Measurements from ENCODE around the gene ZNF774. TPM values are rescaled to one million over a fixed set of nuclear protein-coding genes. Genes with fewer than 3 reads are reported as not detected.

The ZNF774 gene
- polyA plus RNA-seq, 4 donors, result 0.89 to 6.7 (median 1.7) TPM

GRCh38 chr15:90400005-90400758 is 48.1 kb downstream of the ZNF774 start:
- DNase-seq, result no peak
- Histone ChIP-seq H3K4me1 (ENCODE audit: control insufficient read depth in 3 of 3, insufficient read depth in 2 of 3, low read depth in 1 of 3, low read length in 2 of 3) (peaks cover 9 to 27% (median 14%) of the 10 kb centered on the region in 3 donors), H3K27ac (ENCODE audit: low read depth in 1 of 3, low read length in 2 of 3) (peak overlapping the region; percentile 86 to 100 (median 92)), H3K9me3 (ENCODE audit: control insufficient read depth in 2 of 2, insufficient read depth in 1 of 2, low read depth in 1 of 2, low read length in 1 of 2) (no peaks in the 10 kb centered on the region), H3K36me3 (ENCODE audit: control insufficient read depth in 3 of 3, insufficient read depth in 2 of 3, low read depth in 1 of 3, low read length in 3 of 3) (no peaks in the 10 kb centered on the region), H3K4me3 (ENCODE audit: low read depth in 1 of 3, low read length in 3 of 3) (peak overlapping the region in 1 of 3 donors; percentile 26), H3K27me3 (ENCODE audit: control insufficient read depth in 3 of 3, insufficient read depth in 3 of 3, low read length in 3 of 3) (no peaks in the 10 kb centered on the region)
- no peak for FAIRE-seq
- 49 to 55% (median 54%) methylated on average over 7 of the region's 7 CpGs for WGBS, 3 donors

- no peak for FAIRE-seq
Observed at GRCh38 chr15:90400759-90401314, 48.8 kb downstream of the ZNF774 start.

GRCh38 chr15:90401495-90401894 is 49.4 kb downstream of the ZNF774 start:
- H3K4me3 ChIP-seq (ENCODE audit: low read depth in 1 of 3, low read length in 3 of 3), result no peak overlapping the region
- peak; percentile 39 to 71 for DNase-seq
- no peaks in the 10 kb centered on the region for H3K9me3 ChIP-seq (ENCODE audit: control insufficient read depth in 2 of 2, insufficient read depth in 1 of 2, low read depth in 1 of 2, low read length in 1 of 2)
- H3K27ac ChIP-seq (ENCODE audit: low read depth in 1 of 3, low read length in 2 of 3), result peak overlapping the region; percentile 64 to 86 (median 84)
- no peak for FAIRE-seq
- peaks cover 9 to 18% (median 14%) of the 10 kb centered on the region in 3 donors for H3K4me1 ChIP-seq (ENCODE audit: control insufficient read depth in 3 of 3, insufficient read depth in 2 of 3, low read depth in 1 of 3, low read length in 2 of 3)
- H3K27me3 ChIP-seq (ENCODE audit: control insufficient read depth in 3 of 3, insufficient read depth in 3 of 3, low read length in 3 of 3), result no peaks in the 10 kb centered on the region
- H3K36me3 ChIP-seq (ENCODE audit: control insufficient read depth in 3 of 3, insufficient read depth in 2 of 3, low read depth in 1 of 3, low read length in 3 of 3), result no peaks in the 10 kb centered on the region
- 5 to 15% (median 13%) methylated on average over 1 of the region's 1 CpG for WGBS, 3 donors

More at GRCh38 chr15:90400759-90401314, 48.8 kb downstream of the ZNF774 start:
- Histone ChIP-seq H3K4me3 (ENCODE audit: low read depth in 1 of 3, low read length in 3 of 3) (peak overlapping the region in 1 of 3 donors; percentile 26), H3K27me3 (ENCODE audit: control insufficient read depth in 3 of 3, insufficient read depth in 3 of 3, low read length in 3 of 3) (no peaks in the 10 kb centered on the region), H3K27ac (ENCODE audit: low read depth in 1 of 3, low read length in 2 of 3) (peak overlapping the region; percentile 86 to 100 (median 92)), H3K9me3 (ENCODE audit: control insufficient read depth in 2 of 2, insufficient read depth in 1 of 2, low read depth in 1 of 2, low read length in 1 of 2) (no peaks in the 10 kb centered on the region), H3K4me1 (ENCODE audit: control insufficient read depth in 3 of 3, insufficient read depth in 2 of 3, low read depth in 1 of 3, low read length in 2 of 3) (peaks cover 9 to 22% (median 14%) of the 10 kb centered on the region in 3 donors), H3K36me3 (ENCODE audit: control insufficient read depth in 3 of 3, insufficient read depth in 2 of 3, low read depth in 1 of 3, low read length in 3 of 3) (no peaks in the 10 kb centered on the region)
- peak; percentile 91 to 93 for DNase-seq
- 6 to 9% (median 7%) methylated on average over 7 of the region's 7 CpGs for WGBS, 3 donors

GRCh38 chr15:90402223-90402622 is 50.1 kb downstream of the ZNF774 start:
- Histone ChIP-seq H3K27ac (ENCODE audit: low read depth in 1 of 3, low read length in 2 of 3) (peak overlapping the region; percentile 48 to 86 (median 79)), H3K27me3 (ENCODE audit: control insufficient read depth in 3 of 3, insufficient read depth in 3 of 3, low read length in 3 of 3) (no peaks in the 10 kb centered on the region), H3K4me3 (ENCODE audit: low read depth in 1 of 3, low read length in 3 of 3) (no peak overlapping the region), H3K4me1 (ENCODE audit: control insufficient read depth in 3 of 3, insufficient read depth in 2 of 3, low read depth in 1 of 3, low read length in 2 of 3) (peaks cover 9 to 22% (median 14%) of the 10 kb centered on the region in 3 donors), H3K36me3 (ENCODE audit: control insufficient read depth in 3 of 3, insufficient read depth in 2 of 3, low read depth in 1 of 3, low read length in 3 of 3) (no peaks in the 10 kb centered on the region), H3K9me3 (ENCODE audit: control insufficient read depth in 2 of 2, insufficient read depth in 1 of 2, low read depth in 1 of 2, low read length in 1 of 2) (no peaks in the 10 kb centered on the region)
- no peak for FAIRE-seq
- DNase-seq, result peak in 1 of 2 donors; percentile 31

- Histone ChIP-seq H3K9me3 (ENCODE audit: control insufficient read depth in 2 of 2, insufficient read depth in 1 of 2, low read depth in 1 of 2, low read length in 1 of 2) (no peaks in the 10 kb centered on the region), H3K4me3 (ENCODE audit: low read depth in 1 of 3, low read length in 3 of 3) (no peak overlapping the region), H3K27me3 (ENCODE audit: control insufficient read depth in 3 of 3, insufficient read depth in 3 of 3, low read length in 3 of 3) (no peaks in the 10 kb centered on the region), H3K36me3 (ENCODE audit: control insufficient read depth in 3 of 3, insufficient read depth in 2 of 3, low read depth in 1 of 3, low read length in 3 of 3) (no peaks in the 10 kb centered on the region), H3K4me1 (ENCODE audit: control insufficient read depth in 3 of 3, insufficient read depth in 2 of 3, low read depth in 1 of 3, low read length in 2 of 3) (peaks cover 9 to 24% (median 14%) of the 10 kb centered on the region in 3 donors), H3K27ac (ENCODE audit: low read depth in 1 of 3, low read length in 2 of 3) (peak overlapping the region in 1 of 3 donors; percentile 70)
- FAIRE-seq (no peak), DNase-seq (no peak)
- WGBS, 3 donors, result 68 to 77% (median 71%) methylated on average over 3 of the region's 3 CpGs
Observed at GRCh38 chr15:90402767-90403166, 50.7 kb downstream of the ZNF774 start.

- DNase-seq (no peak), FAIRE-seq (no peak)
- H3K9me3 ChIP-seq (ENCODE audit: control insufficient read depth in 2 of 2, insufficient read depth in 1 of 2, low read depth in 1 of 2, low read length in 1 of 2), result no peaks in the 10 kb centered on the region
- H3K4me3 ChIP-seq (ENCODE audit: low read depth in 1 of 3, low read length in 3 of 3), result no peak overlapping the region
- H3K36me3 ChIP-seq (ENCODE audit: control insufficient read depth in 3 of 3, insufficient read depth in 2 of 3, low read depth in 1 of 3, low read length in 3 of 3), result no peaks in the 10 kb centered on the region
- no peaks in the 10 kb centered on the region for H3K27me3 ChIP-seq (ENCODE audit: control insufficient read depth in 3 of 3, insufficient read depth in 3 of 3, low read length in 3 of 3)
- H3K4me1 ChIP-seq (ENCODE audit: control insufficient read depth in 3 of 3, insufficient read depth in 2 of 3, low read depth in 1 of 3, low read length in 2 of 3), result peaks cover 9 to 26% (median 14%) of the 10 kb centered on the region in 3 donors
- no peak overlapping the region for H3K27ac ChIP-seq (ENCODE audit: low read depth in 1 of 3, low read length in 2 of 3)
- 64 to 76% (median 66%) methylated on average over 3 of the region's 3 CpGs for WGBS, 3 donors
Observed at GRCh38 chr15:90405055-90405607, 53.0 kb downstream of the ZNF774 start.

- no peak for FAIRE-seq
- 52 to 70% (median 63%) methylated on average over 3 of the region's 3 CpGs for WGBS, 3 donors
- H3K9me3 ChIP-seq (ENCODE audit: control insufficient read depth in 2 of 2, insufficient read depth in 1 of 2, low read depth in 1 of 2, low read length in 1 of 2), result no peaks in the 10 kb centered on the region
Observed at GRCh38 chr15:90407336-90407735, 55.3 kb downstream of the ZNF774 start.

GRCh38 chr15:90407871-90408317 is 55.8 kb downstream of the ZNF774 start:
- 24 to 40% (median 30%) methylated on average over 2 of the region's 2 CpGs for WGBS, 3 donors
- FAIRE-seq, result no peak
- Histone ChIP-seq H3K9me3 (ENCODE audit: control insufficient read depth in 2 of 2, insufficient read depth in 1 of 2, low read depth in 1 of 2, low read length in 1 of 2) (no peaks in the 10 kb centered on the region), H3K27me3 (ENCODE audit: control insufficient read depth in 3 of 3, insufficient read depth in 3 of 3, low read length in 3 of 3) (no peaks in the 10 kb centered on the region), H3K27ac (ENCODE audit: low read depth in 1 of 3, low read length in 2 of 3) (peak overlapping the region; percentile 20 to 40 (median 32)), H3K4me3 (ENCODE audit: low read depth in 1 of 3, low read length in 3 of 3) (no peak overlapping the region), H3K36me3 (ENCODE audit: control insufficient read depth in 3 of 3, insufficient read depth in 2 of 3, low read depth in 1 of 3, low read length in 3 of 3) (no peaks in the 10 kb centered on the region), H3K4me1 (ENCODE audit: control insufficient read depth in 3 of 3, insufficient read depth in 2 of 3, low read depth in 1 of 3, low read length in 2 of 3) (peaks cover 0 to 22% (median 11%) of the 10 kb centered on the region in 3 donors)
- DNase-seq, result peak; percentile 56 to 79

More at GRCh38 chr15:90407336-90407735, 55.3 kb downstream of the ZNF774 start:
- Histone ChIP-seq H3K4me3 (ENCODE audit: low read depth in 1 of 3, low read length in 3 of 3) (no peak overlapping the region), H3K27ac (ENCODE audit: low read depth in 1 of 3, low read length in 2 of 3) (peak overlapping the region in 1 of 3 donors; percentile 31), H3K4me1 (ENCODE audit: control insufficient read depth in 3 of 3, insufficient read depth in 2 of 3, low read depth in 1 of 3, low read length in 2 of 3) (peaks cover under 1 to 17% (median 6%) of the 10 kb centered on the region in 3 donors), H3K36me3 (ENCODE audit: control insufficient read depth in 3 of 3, insufficient read depth in 2 of 3, low read depth in 1 of 3, low read length in 3 of 3) (no peaks in the 10 kb centered on the region), H3K27me3 (ENCODE audit: control insufficient read depth in 3 of 3, insufficient read depth in 3 of 3, low read length in 3 of 3) (no peaks in the 10 kb centered on the region)
- no peak for DNase-seq
